Natural killer cell treated with Interleukin-12 subunit alpha and Interleukin-12 subunit beta and Interleukin-15 and Interleukin-18, amount 100 ng/mL, for 72 hours (primary cell): ENCODE measurements around the gene DHRS7B. TPM values are rescaled to one million over a fixed set of nuclear protein-coding genes. Genes with fewer than 3 reads are reported as not detected.
"Not testable (repeated sequence)": the region's sequence is repeated elsewhere in the genome, so short reads cannot be mapped to it uniquely, and the experiment has no call there.

Experiments
- ATAC-seq, 2 donors: fragments of 150-1000 bp; cut with Tn5 transposase in 1 of 2; sonication (Bioruptor Pico), chemical (Tn5 transposase) in 1 of 2; 2 replicates each; pipeline ENCODE4 v1.10.0; 2021
- DNase-seq: peaks from one replicate; pipeline ENCODE4 v3.0.0; 2022; ENCODE audit warnings: low spot score
- H3K27ac Mint-ChIP-seq, 2 donors: 1 replicate in 1 of 2; 2 replicates in 1 of 2; pipeline ENCODE4 v1.8.0; 2022; ENCODE audit warnings: mixed read lengths in 2 of 2, mild to moderate bottlenecking in 1 of 2, moderate library complexity in 1 of 2
- H3K27me3 Mint-ChIP-seq, 2 donors: 1 replicate in 1 of 2; 2 replicates in 1 of 2; pipeline ENCODE4 v1.8.0; 2022; ENCODE audit warnings: mixed read lengths in 2 of 2
- H3K36me3 Mint-ChIP-seq: one replicate; pipeline ENCODE4 v1.8.0; 2022; ENCODE audit warnings: mixed read lengths
- H3K4me1 Mint-ChIP-seq, 2 donors: 1 replicate in 1 of 2; 2 replicates in 1 of 2; pipeline ENCODE4 v1.8.0; 2022; ENCODE audit warnings: low read depth in 2 of 2, mixed read lengths in 2 of 2, mild to moderate bottlenecking in 1 of 2
- H3K4me3 Mint-ChIP-seq: one replicate; pipeline ENCODE4 v1.8.0; 2022; ENCODE audit warnings: mixed read lengths
- H3K9me3 Mint-ChIP-seq: 2 replicates; pipeline ENCODE4 v1.8.0; 2022; ENCODE audit warnings: mixed read lengths
- total RNA-seq, 2 donors: library from RNA; stranded (reverse); gene quantifications; one replicate each; pipeline ENCODE4 v1.2.3, GENCODE V29; 2022

DHRS7B gene
- total RNA-seq, 2 donors from 2014 or later: 22.2 to 23.8 TPM

- H3K36me3 Mint-ChIP-seq: no peaks in the 10 kb centered on the region
- H3K4me3 Mint-ChIP-seq: peak overlapping the region; percentile 89
- peak; percentile 97 to 99 for ATAC-seq
- H3K27ac Mint-ChIP-seq: peak overlapping the region; percentile 78 to 81
- H3K27me3 Mint-ChIP-seq: peaks cover 0 to 7% of the 10 kb centered on the region in 2 donors
- peak; percentile 75 for DNase-seq
- no peaks in the 10 kb centered on the region for H3K9me3 Mint-ChIP-seq
- H3K4me1 Mint-ChIP-seq: peaks cover 16 to 23% of the 10 kb centered on the region in 2 donors
These were observed 27.7 kb upstream of the DHRS7B start for GRCh38 chr17:21098934-21099689.

- H3K27ac Mint-ChIP-seq: no peak overlapping the region
- DNase-seq (no peak), ATAC-seq (no peak)
- peaks cover 16 to 23% of the 10 kb centered on the region in 2 donors for H3K4me1 Mint-ChIP-seq
- H3K36me3 Mint-ChIP-seq: no peaks in the 10 kb centered on the region
- no peak overlapping the region for H3K4me3 Mint-ChIP-seq
- H3K9me3 Mint-ChIP-seq: no peaks in the 10 kb centered on the region
- peaks cover 7 to 11% of the 10 kb centered on the region in 2 donors for H3K27me3 Mint-ChIP-seq
These were observed 26.1 kb upstream of the DHRS7B start for GRCh38 chr17:21100636-21101035.

GRCh38 chr17:21104608-21105007, 22.2 kb upstream of the DHRS7B start:
- H3K9me3 Mint-ChIP-seq: no peaks in the 10 kb centered on the region
- H3K36me3 Mint-ChIP-seq: no peaks in the 10 kb centered on the region
- H3K27ac Mint-ChIP-seq: no peak overlapping the region
- no peak for DNase-seq
- peaks cover 2 to 4% of the 10 kb centered on the region in 2 donors for H3K4me1 Mint-ChIP-seq
- peaks cover 2 to 11% of the 10 kb centered on the region in 2 donors for H3K27me3 Mint-ChIP-seq
- no peak overlapping the region for H3K4me3 Mint-ChIP-seq
- ATAC-seq: no peak

- H3K9me3 Mint-ChIP-seq: no peaks in the 10 kb centered on the region
- peaks cover 2 to 11% of the 10 kb centered on the region in 2 donors for H3K27me3 Mint-ChIP-seq
- no peak for DNase-seq
- H3K4me1 Mint-ChIP-seq: no peaks in the 10 kb centered on the region
- ATAC-seq: no peak
- no peak overlapping the region for H3K27ac Mint-ChIP-seq
- no peak overlapping the region for H3K4me3 Mint-ChIP-seq
- no peaks in the 10 kb centered on the region for H3K36me3 Mint-ChIP-seq
These were observed 21.5 kb upstream of the DHRS7B start for GRCh38 chr17:21105064-21105894.

GRCh38 chr17:21106316-21106715, 20.4 kb upstream of the DHRS7B start:
- DNase-seq: no peak
- Mint-ChIP-seq H3K4me3 (no peak overlapping the region), H3K36me3 (no peaks in the 10 kb centered on the region), H3K9me3 (no peaks in the 10 kb centered on the region), H3K4me1 (no peaks in the 10 kb centered on the region), H3K27me3 (peaks cover 2 to 11% of the 10 kb centered on the region in 2 donors), H3K27ac (no peak overlapping the region)
- no peak for ATAC-seq

- not testable (repeated sequence) for H3K4me3 Mint-ChIP-seq, DNase-seq, H3K9me3 Mint-ChIP-seq, H3K4me1 Mint-ChIP-seq, ATAC-seq, H3K27ac Mint-ChIP-seq, H3K36me3 Mint-ChIP-seq
- H3K27me3 Mint-ChIP-seq: peaks cover 2 to 11% of the 10 kb centered on the region in 2 donors
These were observed 19.6 kb upstream of the DHRS7B start for GRCh38 chr17:21107067-21107650.

- H3K4me3 Mint-ChIP-seq: no peak overlapping the region
- DNase-seq (no peak), ATAC-seq (no peak)
- no peaks in the 10 kb centered on the region for H3K36me3 Mint-ChIP-seq
- H3K4me1 Mint-ChIP-seq: no peaks in the 10 kb centered on the region
- H3K9me3 Mint-ChIP-seq: no peaks in the 10 kb centered on the region
- no peak overlapping the region for H3K27ac Mint-ChIP-seq
- H3K27me3 Mint-ChIP-seq: peaks cover 2 to 11% of the 10 kb centered on the region in 2 donors
These were observed 18.1 kb upstream of the DHRS7B start for GRCh38 chr17:21108651-21109050.

GRCh38 chr17:21113049-21113690, 13.6 kb upstream of the DHRS7B start:
- Mint-ChIP-seq H3K9me3 (no peaks in the 10 kb centered on the region), H3K27ac (no peak overlapping the region), H3K27me3 (peaks cover 0 to 12% of the 10 kb centered on the region in 2 donors), H3K4me3 (no peak overlapping the region), H3K36me3 (no peaks in the 10 kb centered on the region), H3K4me1 (no peaks in the 10 kb centered on the region)
- ATAC-seq (no peak), DNase-seq (no peak)

GRCh38 chr17:21113716-21114115, 13.0 kb upstream of the DHRS7B start:
- ATAC-seq: no peak
- Mint-ChIP-seq H3K4me3 (no peak overlapping the region), H3K36me3 (no peaks in the 10 kb centered on the region), H3K27ac (no peak overlapping the region), H3K9me3 (no peaks in the 10 kb centered on the region), H3K4me1 (no peaks in the 10 kb centered on the region), H3K27me3 (peaks cover 0 to 12% of the 10 kb centered on the region in 2 donors)
- DNase-seq: no peak

GRCh38 chr17:21114791-21115190, 12.0 kb upstream of the DHRS7B start:
- H3K4me3 Mint-ChIP-seq, H3K36me3 Mint-ChIP-seq, H3K27ac Mint-ChIP-seq, H3K4me1 Mint-ChIP-seq, DNase-seq, H3K9me3 Mint-ChIP-seq, ATAC-seq: not testable (repeated sequence)
- peaks cover 6 to 12% of the 10 kb centered on the region in 2 donors for H3K27me3 Mint-ChIP-seq

- peak in 1 of 2 donors; percentile 68 for ATAC-seq
- Mint-ChIP-seq H3K4me3 (no peak overlapping the region), H3K9me3 (no peaks in the 10 kb centered on the region), H3K27me3 (peaks cover 7 to 12% of the 10 kb centered on the region in 2 donors), H3K27ac (no peak overlapping the region), H3K4me1 (peaks cover 3 to 5% of the 10 kb centered on the region in 2 donors), H3K36me3 (no peaks in the 10 kb centered on the region)
- DNase-seq: peak; percentile 72
These were observed 7.4 kb upstream of the DHRS7B start for GRCh38 chr17:21119247-21119918.

GRCh38 chr17:21119919-21120249, 6.9 kb upstream of the DHRS7B start:
- Mint-ChIP-seq H3K9me3 (no peaks in the 10 kb centered on the region), H3K4me3 (no peak overlapping the region), H3K27ac (no peak overlapping the region), H3K36me3 (no peaks in the 10 kb centered on the region), H3K27me3 (peaks cover 7 to 12% of the 10 kb centered on the region in 2 donors), H3K4me1 (peaks cover 4 to 5% of the 10 kb centered on the region in 2 donors)
- ATAC-seq (no peak), DNase-seq (no peak)

GRCh38 chr17:21124086-21124485, 2.7 kb upstream of the DHRS7B start:
- H3K9me3 Mint-ChIP-seq: no peaks in the 10 kb centered on the region
- DNase-seq (no peak), ATAC-seq (no peak)
- H3K36me3 Mint-ChIP-seq: no peaks in the 10 kb centered on the region
- H3K4me3 Mint-ChIP-seq: no peak overlapping the region
- peaks cover 19 to 30% of the 10 kb centered on the region in 2 donors for H3K4me1 Mint-ChIP-seq
- H3K27ac Mint-ChIP-seq: no peak overlapping the region
- peaks cover 3 to 7% of the 10 kb centered on the region in 2 donors for H3K27me3 Mint-ChIP-seq
